ENCODE measurements around the gene SLC8A1.

Gene SLC8A1

GRCh38 chr2:40284797-40285196 is 167.1 kb downstream of the SLC8A1 start:
- no peak for DNase-seq
- intact Hi-C loops (cut with DNase I): no loop called here

GRCh38 chr2:40283111-40283909 is 168.6 kb downstream of the SLC8A1 start:
- intact Hi-C loops (cut with DNase I): no loop called here
- no peak for DNase-seq

- intact Hi-C loops (cut with DNase I): no loop called here
- DNase-seq: no peak
Measured at GRCh38 chr2:40282428-40282827, 169.5 kb downstream of the SLC8A1 start.

- DNase-seq: no peak
- intact Hi-C loops (cut with DNase I): no loop called here
Measured at GRCh38 chr2:40281021-40281940, 170.6 kb downstream of the SLC8A1 start.

DNA sequence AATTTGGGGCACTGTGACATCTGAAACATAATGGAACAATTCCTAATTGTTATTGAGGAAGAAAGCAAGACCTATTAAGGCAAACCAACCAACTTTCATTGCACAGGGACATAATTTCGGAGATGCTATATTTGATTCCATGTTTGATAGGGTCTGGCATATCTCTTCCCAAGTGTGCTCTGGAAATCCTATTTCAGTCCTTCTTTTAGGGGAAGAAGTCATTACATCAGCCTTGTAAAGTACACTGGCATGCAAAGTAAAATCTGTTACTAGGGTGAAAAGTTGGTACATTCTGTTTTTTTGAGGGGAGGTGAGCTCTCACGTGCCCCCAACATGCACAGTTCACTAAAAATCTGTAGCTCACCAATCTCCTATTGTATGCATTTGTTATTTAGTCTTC is 172.4 kb downstream of the SLC8A1 start:
- intact Hi-C loops (cut with DNase I): no loop called here
- no peak for DNase-seq

DNA sequence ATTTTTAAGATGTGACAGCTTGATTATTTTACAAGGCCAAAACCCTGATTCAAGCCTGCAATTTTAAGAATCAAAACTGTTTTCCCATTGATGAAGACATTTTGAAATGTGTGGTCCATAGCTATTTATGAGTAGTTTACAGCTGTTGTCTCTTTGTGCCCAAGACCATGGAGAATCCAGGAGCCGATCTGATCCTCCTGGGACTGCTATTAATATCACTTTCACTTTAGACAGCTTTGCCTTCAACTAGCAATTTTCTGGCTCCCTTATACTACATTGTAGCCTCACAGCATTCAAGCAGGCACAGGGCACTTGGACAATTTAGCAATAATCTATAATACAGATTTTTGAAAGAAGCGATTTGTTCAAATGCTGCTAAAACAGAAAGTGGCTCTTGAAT is 172.9 kb downstream of the SLC8A1 start:
- DNase-seq: no peak
- intact Hi-C loops (cut with DNase I): no loop called here

DNA sequence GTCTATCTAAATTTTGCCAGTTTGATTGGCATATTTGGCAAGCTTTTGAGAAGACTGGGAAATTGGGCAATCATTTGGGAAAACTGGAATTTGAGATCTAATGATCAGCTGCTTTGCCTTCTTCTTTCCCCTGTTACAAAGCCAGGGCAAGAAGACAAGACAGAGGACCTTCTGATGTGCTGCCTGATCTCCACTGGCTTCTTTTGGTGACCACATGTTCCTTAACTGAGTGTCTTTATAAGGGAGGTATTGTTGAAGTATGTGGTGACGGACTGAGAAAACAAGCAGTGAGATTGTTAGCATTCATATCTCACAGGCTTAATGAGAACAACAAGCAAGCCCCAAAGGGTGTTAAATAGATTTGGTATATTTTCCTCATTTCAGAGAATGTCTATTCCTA is 175.8 kb downstream of the SLC8A1 start:
- intact Hi-C loops (cut with DNase I): no loop called here

GRCh38 chr2:40274270-40274669 is 177.6 kb downstream of the SLC8A1 start:
- intact Hi-C loops (cut with DNase I): no loop called here
- no peak for DNase-seq

More for the DNA sequence above, 175.8 kb downstream of the SLC8A1 start:
- DNase-seq: no peak

DNA sequence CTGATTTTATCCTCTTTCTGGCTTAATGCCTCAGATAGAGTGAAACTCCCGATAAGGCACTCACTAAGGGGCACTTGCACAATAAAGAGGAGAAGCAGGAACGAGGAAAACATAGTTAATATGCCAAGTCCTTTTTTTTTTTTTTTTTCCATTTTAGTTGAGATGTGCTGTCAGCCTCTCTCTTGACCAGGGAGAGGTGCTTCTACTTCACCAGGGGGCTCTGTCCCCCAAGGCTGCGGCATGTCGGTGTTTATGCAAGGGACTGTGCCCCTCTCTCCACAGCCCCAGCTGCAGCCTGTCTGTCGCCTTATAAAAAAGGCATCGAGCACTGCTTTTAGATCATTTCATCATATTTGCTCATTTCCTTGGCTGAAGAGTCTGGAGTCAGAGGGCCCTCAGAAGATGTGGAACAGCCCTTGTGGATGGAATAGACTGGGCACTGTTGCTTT is 178.1 kb downstream of the SLC8A1 start:
- DNase-seq: no peak
- intact Hi-C loops (cut with DNase I): no loop called here

GRCh38 chr2:40271094-40271493 is 180.8 kb downstream of the SLC8A1 start:
- intact Hi-C loops (cut with DNase I): no loop called here
- DNase-seq: no peak

- DNase-seq: no peak
- intact Hi-C loops (cut with DNase I): no loop called here
Measured at GRCh38 chr2:40270372-40270771, 181.5 kb downstream of the SLC8A1 start.

DNA sequence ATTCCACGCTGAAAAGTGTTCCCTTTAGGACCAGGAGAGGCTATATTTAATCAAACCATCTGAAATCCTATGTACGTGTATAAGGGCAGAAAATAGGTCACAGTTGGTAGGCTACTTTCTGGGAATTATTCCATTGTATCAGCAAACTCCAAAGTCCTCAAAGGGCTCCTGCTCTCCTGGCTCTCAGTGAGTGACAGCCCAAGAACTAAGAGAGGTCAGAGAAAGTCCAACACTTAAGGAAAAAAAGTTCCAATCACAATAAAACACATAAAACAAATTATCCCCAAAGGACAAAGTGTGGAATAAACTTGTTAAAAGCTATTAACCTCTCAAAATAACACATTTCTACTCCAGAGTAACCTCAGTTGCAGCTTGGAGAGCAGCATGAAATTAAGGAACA is 183.3 kb downstream of the SLC8A1 start:
- intact Hi-C loops (cut with DNase I): no loop called here
- DNase-seq: no peak

DNA sequence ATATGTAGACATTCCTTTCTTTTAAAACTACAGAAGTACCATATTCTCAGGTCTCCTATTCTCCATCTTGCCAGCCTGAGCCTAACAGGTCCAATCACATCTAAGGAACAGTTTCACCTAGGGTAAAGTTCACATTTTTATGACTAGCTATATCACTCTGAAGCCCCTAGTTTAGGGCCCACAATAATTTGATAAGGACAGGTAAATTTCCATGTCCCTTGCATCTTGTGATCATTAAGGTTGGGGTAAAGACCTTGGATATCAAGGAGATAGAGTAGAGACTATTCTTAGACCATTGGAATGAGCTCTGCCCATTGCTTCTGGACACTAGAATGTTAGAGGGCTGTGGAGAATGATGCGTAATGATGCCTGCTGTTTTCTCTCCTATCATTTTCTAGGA is 185.7 kb downstream of the SLC8A1 start:
- DNase-seq: no peak
- intact Hi-C loops (cut with DNase I): no loop called here

GRCh38 chr2:40265602-40266001 is 186.3 kb downstream of the SLC8A1 start:
- no peak for DNase-seq

DNA sequence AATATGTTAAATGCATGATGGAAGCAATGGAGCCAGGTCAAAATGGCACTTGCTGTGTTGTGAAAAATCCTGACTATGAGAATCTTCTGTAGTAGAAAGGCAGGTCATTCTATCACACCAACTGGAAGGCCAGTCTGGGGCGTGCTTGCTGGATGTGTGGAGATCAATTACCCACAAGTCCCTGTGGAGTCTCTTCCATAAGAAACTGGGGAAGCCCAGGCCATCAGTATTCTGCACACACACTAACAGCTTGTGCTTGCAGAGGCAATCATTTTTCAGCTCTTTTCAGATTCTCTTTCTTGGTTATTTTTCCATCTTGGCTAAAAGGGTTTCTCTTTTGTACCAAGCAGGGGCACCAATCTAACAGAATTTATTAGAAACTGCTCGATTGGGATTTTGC is 190.8 kb downstream of the SLC8A1 start:
- intact Hi-C loops (cut with DNase I): no loop called here
- no peak for DNase-seq

More at GRCh38 chr2:40265602-40266001, 186.3 kb downstream of the SLC8A1 start:
- intact Hi-C loops (cut with DNase I): no loop called here

DNA sequence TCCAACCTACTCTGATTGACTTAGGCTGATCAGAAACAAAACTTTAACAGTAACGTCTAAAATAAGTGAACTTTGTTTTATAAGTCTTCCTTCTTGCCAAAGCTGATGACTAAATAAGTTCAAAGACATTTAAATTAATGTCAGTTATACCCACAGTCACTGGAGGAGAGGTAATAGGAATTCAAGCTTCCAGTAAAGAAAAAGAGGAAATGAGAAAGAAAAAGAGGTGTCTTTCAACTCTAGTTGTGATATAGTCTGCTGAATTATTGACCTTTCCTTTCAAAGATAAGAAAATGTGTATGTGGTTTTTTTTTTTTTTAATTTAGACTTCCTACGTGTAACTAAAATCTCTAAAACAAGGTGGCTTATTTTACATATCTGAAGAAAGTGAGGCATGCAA is 191.5 kb downstream of the SLC8A1 start:
- no peak for DNase-seq
- intact Hi-C loops (cut with DNase I): no loop called here

DNA sequence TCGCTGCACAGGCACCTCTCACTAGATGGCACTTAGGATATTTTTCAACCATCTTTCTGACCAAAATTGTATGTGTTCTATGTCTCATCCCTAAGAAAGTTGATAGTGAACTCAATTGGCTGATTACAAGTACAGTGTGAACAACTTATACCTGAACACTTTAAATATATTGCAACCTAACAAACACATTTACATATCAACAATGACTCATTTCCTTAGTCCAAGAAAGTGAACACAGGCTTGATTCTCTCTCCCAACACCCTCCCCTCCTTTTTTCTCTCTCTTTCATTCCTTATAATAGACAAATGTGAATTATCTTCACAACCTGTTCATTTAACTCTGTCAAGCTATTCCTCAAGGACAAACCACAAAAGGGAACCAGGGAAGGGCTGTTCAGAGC is 192.0 kb downstream of the SLC8A1 start:
- intact Hi-C loops (cut with DNase I): no loop called here
- DNase-seq: no peak

- intact Hi-C loops (cut with DNase I): no loop called here
- DNase-seq: no peak
Measured at GRCh38 chr2:40258135-40258457, 193.8 kb downstream of the SLC8A1 start.

DNA sequence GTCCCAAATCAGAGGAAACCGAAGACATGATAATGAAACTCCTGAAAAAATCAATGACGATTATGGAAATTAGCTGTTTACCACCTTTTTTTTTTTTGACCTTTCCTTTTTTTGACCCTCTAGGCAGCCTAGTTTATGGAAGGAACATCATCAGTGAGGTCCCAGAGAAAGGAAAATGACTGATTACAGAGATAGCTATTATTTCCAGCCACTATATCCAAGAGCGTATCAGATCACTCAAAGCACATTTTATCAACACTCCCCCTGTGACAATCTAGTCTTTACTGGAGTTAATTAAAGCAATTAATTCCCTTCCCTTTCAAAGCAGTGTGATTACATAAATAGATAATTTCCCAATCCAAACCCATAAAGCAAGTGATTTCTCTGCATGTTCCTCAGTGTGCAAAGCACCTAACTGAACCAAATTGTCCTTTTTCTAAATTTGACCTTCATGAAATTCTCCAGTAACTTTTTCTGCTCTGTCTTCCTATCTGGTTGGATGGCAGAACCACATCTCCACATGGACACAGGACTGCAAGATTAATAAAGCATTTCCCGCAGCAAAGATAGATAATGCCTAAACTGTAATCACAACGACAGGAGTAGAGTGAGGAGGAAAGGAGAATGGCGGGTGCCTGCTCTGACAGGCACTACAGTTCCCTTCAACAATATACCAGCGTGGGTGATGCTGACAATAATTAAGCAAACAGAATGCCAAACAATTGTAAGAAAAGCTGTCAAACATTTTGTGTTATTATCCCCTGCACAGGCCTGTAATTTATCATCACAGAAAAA is 194.4 kb downstream of the SLC8A1 start:
- DNase-seq: no peak
- intact Hi-C loops (cut with DNase I): no loop called here

- no peak for DNase-seq
- intact Hi-C loops (cut with DNase I): no loop called here
Measured at GRCh38 chr2:40256649-40257048, 195.2 kb downstream of the SLC8A1 start.

GRCh38 chr2:40256008-40256407 is 195.9 kb downstream of the SLC8A1 start:
- DNase-seq: no peak
- intact Hi-C loops (cut with DNase I): no loop called here
